ENCODE measurements around the gene CREB3L2.

DNA sequence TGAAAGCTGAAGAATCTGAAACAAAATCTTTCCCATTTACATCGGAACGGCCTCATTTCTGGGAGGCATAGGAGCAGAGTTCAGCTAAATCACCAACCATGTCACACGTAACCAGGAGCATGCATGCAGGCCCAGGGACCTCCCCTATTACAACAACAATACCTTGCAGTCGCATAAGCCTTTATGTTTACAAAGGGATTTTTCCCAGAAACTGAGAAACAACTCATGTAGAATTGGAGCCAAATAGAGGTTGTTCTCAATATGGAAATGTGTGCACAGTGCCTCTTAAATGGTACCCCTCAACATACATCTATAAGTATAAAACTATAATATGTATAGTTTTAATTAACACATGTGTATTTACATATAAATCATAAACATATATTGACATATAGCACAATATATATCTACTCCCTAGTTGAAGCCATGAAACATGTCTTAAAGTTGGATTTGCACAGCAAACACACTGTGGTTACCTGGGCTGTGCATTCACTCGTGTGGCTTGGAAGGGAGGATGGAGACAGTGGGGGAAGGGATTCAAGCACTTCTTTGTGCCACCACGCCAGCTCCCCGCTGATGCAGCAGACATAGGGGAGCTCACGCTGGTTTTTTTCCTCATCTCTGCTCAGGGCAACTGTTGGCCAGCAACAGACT, 120.2 kb downstream of the CREB3L2 start:
- TF ChIP-seq FOXM1 (IDR thresholded peaks at IDR 0.05; ENCODE audit: borderline replicate concordance) = no peak
- no peak for TF ChIP-seq BHLHE40 (IDR thresholded peaks at IDR 0.05; ENCODE audit: borderline replicate concordance)
- TF ChIP-seq ZNF384 (IDR thresholded peaks at IDR 0.05) = no peak
- TF ChIP-seq FOXA1 (IDR thresholded peaks at IDR 0.05) = no peak
- TF ChIP-seq SUZ12 (IDR thresholded peaks at IDR 0.05) = no peak
- TF ChIP-seq SP1 (IDR thresholded peaks at IDR 0.05) = no peak
- TF ChIP-seq TARDBP (IDR thresholded peaks at IDR 0.05) = no peak
- TF ChIP-seq NFRKB (IDR thresholded peaks at IDR 0.05) = no peak
- TF ChIP-seq ELF4 (IDR thresholded peaks at IDR 0.05) = no peak
- TF ChIP-seq CTBP1 (IDR thresholded peaks at IDR 0.05; ENCODE audit: borderline replicate concordance) = no peak
- no peak for TF ChIP-seq PKNOX1 (IDR thresholded peaks at IDR 0.05)
- TF ChIP-seq ARNT (IDR thresholded peaks at IDR 0.05) = no peak

Data from HEK293T (cell line).